C4-2B (cell line): Measurements from ENCODE around the gene KIF26B.

Source experiments
- ZFX ChIP-seq: fragments of 450-650 bp; IDR thresholded peaks from 2 replicates; pipeline ENCODE4 v1.6.1; 2017
- TF ChIP-seq, protein P1 (sequence below): fragments of 450-650 bp; conservative IDR thresholded peaks from 2 replicates; pipeline ENCODE4 v1.5.1; 2017; ENCODE audit warnings: mild to moderate bottlenecking

DNA sequence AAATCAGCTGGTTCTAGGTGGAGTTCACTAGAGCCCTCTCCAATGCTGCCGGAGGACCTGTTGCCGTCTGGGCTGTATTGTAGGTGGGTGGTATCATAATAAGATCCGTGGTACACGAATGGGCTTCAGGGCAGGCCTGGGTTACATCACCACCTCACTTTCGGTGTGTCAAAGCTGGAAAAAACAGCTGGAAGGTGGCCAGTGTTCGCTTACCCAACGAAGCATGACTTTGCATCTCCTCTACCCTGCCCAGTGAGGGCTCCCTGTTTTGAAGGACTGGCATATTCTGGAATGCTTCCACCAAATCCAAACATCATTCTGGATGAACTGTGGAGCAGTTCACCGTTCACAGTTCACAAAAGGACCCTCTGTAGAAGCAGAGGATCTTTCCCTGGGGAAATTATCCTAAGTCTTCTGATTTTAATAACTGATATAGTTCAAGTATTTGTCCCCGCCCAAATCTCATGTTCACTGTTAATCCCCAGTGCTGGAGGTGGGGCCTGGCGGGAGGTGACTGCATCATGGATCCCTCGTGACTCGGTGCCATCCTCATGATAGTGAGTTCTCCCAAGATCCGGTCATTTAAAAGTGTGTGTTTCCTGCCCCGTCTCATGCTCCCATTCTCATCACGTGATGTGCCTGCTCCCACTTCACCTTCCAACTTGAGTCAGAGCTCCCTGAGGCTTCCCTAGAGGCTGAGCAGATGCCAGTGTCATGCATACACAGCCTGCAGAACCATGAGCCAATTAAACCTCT lies 429.0 kb downstream of the KIF26B start:
- TF ChIP-seq, protein P1, sequence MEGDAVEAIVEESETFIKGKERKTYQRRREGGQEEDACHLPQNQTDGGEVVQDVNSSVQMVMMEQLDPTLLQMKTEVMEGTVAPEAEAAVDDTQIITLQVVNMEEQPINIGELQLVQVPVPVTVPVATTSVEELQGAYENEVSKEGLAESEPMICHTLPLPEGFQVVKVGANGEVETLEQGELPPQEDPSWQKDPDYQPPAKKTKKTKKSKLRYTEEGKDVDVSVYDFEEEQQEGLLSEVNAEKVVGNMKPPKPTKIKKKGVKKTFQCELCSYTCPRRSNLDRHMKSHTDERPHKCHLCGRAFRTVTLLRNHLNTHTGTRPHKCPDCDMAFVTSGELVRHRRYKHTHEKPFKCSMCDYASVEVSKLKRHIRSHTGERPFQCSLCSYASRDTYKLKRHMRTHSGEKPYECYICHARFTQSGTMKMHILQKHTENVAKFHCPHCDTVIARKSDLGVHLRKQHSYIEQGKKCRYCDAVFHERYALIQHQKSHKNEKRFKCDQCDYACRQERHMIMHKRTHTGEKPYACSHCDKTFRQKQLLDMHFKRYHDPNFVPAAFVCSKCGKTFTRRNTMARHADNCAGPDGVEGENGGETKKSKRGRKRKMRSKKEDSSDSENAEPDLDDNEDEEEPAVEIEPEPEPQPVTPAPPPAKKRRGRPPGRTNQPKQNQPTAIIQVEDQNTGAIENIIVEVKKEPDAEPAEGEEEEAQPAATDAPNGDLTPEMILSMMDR: no peak
- TF ChIP-seq ZFX: no peak
